Tibial nerve (tissue), 4 donors: Measurements from ENCODE around the gene CKAP4. TPM values are rescaled to one million over a fixed set of nuclear protein-coding genes. Genes with fewer than 3 reads are reported as not detected.

Source experiments
- DNase-seq, 2 donors: peaks; one replicate each; pipeline ENCODE4 v3.0.0-alpha.2; 2019; ENCODE audit warnings: low spot score in 2 of 2
- H3K27ac ChIP-seq, 4 donors: fragments of 200-600 bp; sonication (generic) in 3 of 4; one replicate each; pipeline ENCODE4 v1.5.1; 2017 to 2019; ENCODE audit warnings: mild to moderate bottlenecking in 1 of 4
- H3K27me3 ChIP-seq, 2 donors: fragments of 200-600 bp; sonication (generic) in 1 of 2; one replicate each; pipeline versions ENCODE4 v1.5.1 to v1.6.0; 2017 to 2019
- H3K36me3 ChIP-seq, 3 donors: fragments of 200-600 bp; sonication (generic); one replicate each; pipeline ENCODE4 v1.5.1; 2018 to 2019
- H3K4me1 ChIP-seq, 4 donors: fragments of 200-600 bp; sonication (generic) in 3 of 4; one replicate each; pipeline ENCODE4 v1.5.1; 2017 to 2019
- H3K4me3 ChIP-seq, 4 donors: fragments of 200-600 bp; sonication (generic) in 3 of 4; one replicate each; pipeline ENCODE4 v1.5.1; 2017 to 2019; ENCODE audit warnings: mild to moderate bottlenecking in 1 of 4, moderate library complexity in 1 of 4
- H3K9me3 ChIP-seq, 4 donors: fragments of 200-600 bp; sonication (generic) in 3 of 4; one replicate each; pipeline ENCODE4 v1.5.1; 2017 to 2019
- CTCF ChIP-seq, 5 experiments: fragments of 200-600 bp in 3 of 5; fragments of 450-650 bp in 2 of 5; sonication (generic) in 3 of 5; IDR thresholded peaks; one replicate each; pipeline ENCODE4 v1.5.1; 2016 to 2019; ENCODE audit warnings: antibody characterized with exemption in 5 of 5, mild to moderate bottlenecking in 3 of 5, moderate library complexity in 2 of 5
- EP300 ChIP-seq, 2 donors: sonication (generic); formaldehyde crosslinking; IDR thresholded peaks; one replicate each; pipeline ENCODE4 v1.6.1; 2017; ENCODE audit warnings: antibody characterized with exemption in 2 of 2, mild to moderate bottlenecking in 1 of 2
- POLR2A ChIP-seq, 2 donors: fragments of 450-650 bp; IDR thresholded peaks; one replicate each; pipeline ENCODE4 v1.6.1; 2017; ENCODE audit warnings: antibody characterized with exemption in 2 of 2, mild to moderate bottlenecking in 2 of 2, moderate library complexity in 2 of 2
- WGBS, 2 donors: methylation state at CpG; one replicate each; pipeline ENCODE4 v1.1.5; 2018; 5-methylcytosine and 5-hydroxymethylcytosine counted together
- total RNA-seq, 4 donors: library from RNA; depleted of rRNA; stranded (reverse); fragments of >200 nt; gene quantifications; one replicate each; pipeline ENCODE4 v1.1.0, GENCODE V29; 2016

The CKAP4 gene
- total RNA-seq, 4 donors from 2014 or later: 29.9 to 49.5 (median 38.7) TPM

- TF ChIP-seq EP300 (IDR thresholded peaks at IDR 0.05): no peak
- TF ChIP-seq POLR2A (IDR thresholded peaks at IDR 0.05): no peak
- TF ChIP-seq CTCF (IDR thresholded peaks at IDR 0.05): no peak
- Histone ChIP-seq H3K36me3 (no peaks in the 10 kb centered on the region), H3K27ac (peak overlapping the region in 1 of 4 donors; percentile 36), H3K4me1 (peaks cover 0 to 5% (median 0%) of the 10 kb centered on the region in 4 donors), H3K9me3 (no peaks in the 10 kb centered on the region), H3K4me3 (no peak overlapping the region), H3K27me3 (no peaks in the 10 kb centered on the region)
- DNase-seq: no peak
- 56 to 66% methylated on average over 7 of the region's 7 CpGs for WGBS, 2 donors
Measured at GRCh38 chr12:106274575-106275121, 26.8 kb upstream of the CKAP4 start.

- Histone ChIP-seq H3K4me1 (peaks cover 0 to 5% (median 0%) of the 10 kb centered on the region in 4 donors), H3K27me3 (no peaks in the 10 kb centered on the region), H3K9me3 (no peaks in the 10 kb centered on the region), H3K4me3 (no peak overlapping the region), H3K27ac (peak overlapping the region in 1 of 4 donors; percentile 36), H3K36me3 (no peaks in the 10 kb centered on the region)
- WGBS, 2 donors: 86 to 91% methylated on average over 6 of the region's 6 CpGs
- no peak for DNase-seq
- TF ChIP-seq CTCF (IDR thresholded peaks at IDR 0.05) (no peak), POLR2A (IDR thresholded peaks at IDR 0.05) (no peak), EP300 (IDR thresholded peaks at IDR 0.05) (no peak)
Measured at GRCh38 chr12:106274012-106274411, 26.2 kb upstream of the CKAP4 start.

GRCh38 chr12:106273491-106273890 is 25.7 kb upstream of the CKAP4 start:
- no peak for DNase-seq
- H3K36me3 ChIP-seq: no peaks in the 10 kb centered on the region
- H3K27ac ChIP-seq: no peak overlapping the region
- 96 to 97% methylated on average over 6 of the region's 6 CpGs for WGBS, 2 donors
- peaks cover 0 to 5% (median 0%) of the 10 kb centered on the region in 4 donors for H3K4me1 ChIP-seq
- no peak overlapping the region for H3K4me3 ChIP-seq
- no peaks in the 10 kb centered on the region for H3K27me3 ChIP-seq
- no peaks in the 10 kb centered on the region for H3K9me3 ChIP-seq
- TF ChIP-seq EP300 (IDR thresholded peaks at IDR 0.05): no peak
- no peak for TF ChIP-seq CTCF (IDR thresholded peaks at IDR 0.05)
- TF ChIP-seq POLR2A (IDR thresholded peaks at IDR 0.05): no peak

- Histone ChIP-seq H3K27ac (no peak overlapping the region), H3K4me1 (peaks cover 0 to 5% (median 0%) of the 10 kb centered on the region in 4 donors), H3K27me3 (no peaks in the 10 kb centered on the region), H3K4me3 (no peak overlapping the region), H3K9me3 (no peaks in the 10 kb centered on the region), H3K36me3 (no peaks in the 10 kb centered on the region)
- TF ChIP-seq POLR2A (IDR thresholded peaks at IDR 0.05) (no peak), CTCF (IDR thresholded peaks at IDR 0.05) (no peak), EP300 (IDR thresholded peaks at IDR 0.05) (no peak)
- DNase-seq: no peak
- WGBS, 2 donors: 86 to 88% methylated on average over 5 of the region's 5 CpGs
Measured at GRCh38 chr12:106271575-106272505, 24.0 kb upstream of the CKAP4 start.
